K562 (cell line): ENCODE measurements around the gene HSD3B7. TPM values are rescaled to one million over a fixed set of nuclear protein-coding genes. Genes with fewer than 3 reads are reported as not detected.

Experiments used
- ATAC-seq: fragments of 200-7000 bp; cut with Tn5 transposase; 3 replicates; pipeline ENCODE4 v1.9.1; 2020; ENCODE audit warnings: moderate library complexity
- BruUV-seq: library from RNA; stranded (reverse); fragments of 400-500 nt; replicated peaks from 2 replicates; lab custom pipeline; 2021; lab: Mats Ljungman, UMichigan
- CTCF ChIA-PET: fragments of 300-600 bp; formaldehyde crosslinking; extraction: SDS; loops from one replicate; lab custom pipeline; 2021; ENCODE audit warnings: low intra/inter-chr PET ratio; lab: Yijun Ruan, JAX
- POLR2A ChIA-PET: fragments of 300-600, 350-650 bp; sonication (Branson Sonifier 250); formaldehyde crosslinking; extraction: SDS; loops from one replicate; lab custom pipeline; 2021; ENCODE audit warnings: antibody characterized with exemption, inconsistent platforms; lab: Yijun Ruan, JAX
- DNase-seq, 4 experiments: peaks; one replicate each; pipeline versions ENCODE4 v3.0.0 to v3.0.0-alpha.2; 2011 to 2018; ENCODE audit warnings: low spot score in 3 of 4, mixed read lengths in 3 of 4; ENCODE audit errors: extremely low read depth in 1 of 4
- FAIRE-seq: peaks from 2 replicates; lab custom pipeline; 2011; peaks lifted over from hg19 to GRCh38; lab: Jason Lieb, UNC
- H2AFZ ChIP-seq: 2 replicates; pipeline ENCODE4 v1.6.0; 2011; ENCODE audit warnings: low read depth, low read length, control low read depth, inconsistent platforms
- H3K27ac ChIP-seq: fragments of 200-600 bp; 3 replicates; pipeline ENCODE4 v1.8.0; 2011; ENCODE audit warnings: low read depth, mild to moderate bottlenecking, control low read depth, inconsistent platforms, low read length, moderate library complexity, mixed read lengths; ENCODE audit errors: extremely low read depth
- H3K27me3 ChIP-seq, 2 experiments: fragments of 300-600 bp in 1 of 2; 2 replicates in 1 of 2; 3 replicates in 1 of 2; pipeline versions ENCODE4 v1.6.0 to v1.8.0; 2011; ENCODE audit warnings: inconsistent platforms in 2 of 2, low read length in 2 of 2, mild to moderate bottlenecking in 1 of 2, mixed read lengths in 1 of 2, moderate library complexity in 1 of 2; ENCODE audit not compliant: control insufficient read depth in 2 of 2, insufficient read depth in 2 of 2
- H3K36me3 ChIP-seq: fragments of 300-600 bp; 3 replicates; pipeline ENCODE4 v1.8.0; 2011; ENCODE audit warnings: mild to moderate bottlenecking, low read length, inconsistent platforms; ENCODE audit not compliant: control insufficient read depth, insufficient read depth
- H3K4me1 ChIP-seq, 2 experiments: fragments of 200-600 bp in 1 of 2; replicated peaks in 1 of 2; 2 replicates in 1 of 2; 3 replicates in 1 of 2; pipeline versions ENCODE4 v1.5.1 to v1.8.0; 2011; ENCODE audit warnings: inconsistent platforms in 2 of 2, low read length in 2 of 2, mild to moderate bottlenecking in 1 of 2, mixed read lengths in 1 of 2, moderate library complexity in 1 of 2; ENCODE audit not compliant: control insufficient read depth in 2 of 2, insufficient read depth in 2 of 2
- H3K4me2 ChIP-seq: 2 replicates; pipeline ENCODE4 v1.6.1; 2011; ENCODE audit warnings: low read length, control low read depth, inconsistent platforms, mixed read lengths; ENCODE audit not compliant: insufficient read depth
- H3K4me3 ChIP-seq: fragments of 200-600 bp; sonication (generic), shearing (Covaris generic); 2 replicates; pipeline ENCODE4 v1.5.1; 2016; ENCODE audit warnings: control low read depth, inconsistent platforms
- H3K79me2 ChIP-seq: fragments of 200-600 bp; 3 replicates; pipeline ENCODE4 v1.8.0; 2011; ENCODE audit warnings: low read length, inconsistent platforms; ENCODE audit not compliant: control insufficient read depth, insufficient read depth
- H3K9ac ChIP-seq, 2 experiments: 2 replicates each; pipeline versions ENCODE4 v1.6.0 to v1.6.1; 2011; ENCODE audit warnings: low read depth in 2 of 2, low read length in 2 of 2, control low read depth in 1 of 2, inconsistent platforms in 1 of 2, mild to moderate bottlenecking in 1 of 2, mixed read lengths in 1 of 2; ENCODE audit not compliant: insufficient read depth in 1 of 2
- H3K9me1 ChIP-seq: one replicate; pipeline ENCODE4 v1.6.0; 2011; ENCODE audit warnings: inconsistent platforms, mild to moderate bottlenecking, low read length, moderate library complexity; ENCODE audit not compliant: control insufficient read depth, insufficient read depth
- H3K9me3 ChIP-seq: replicated peaks from 2 replicates; pipeline ENCODE4 v1.5.1; 2011; ENCODE audit warnings: low read depth, low read length, inconsistent platforms; ENCODE audit not compliant: control insufficient read depth, insufficient read depth
- H4K20me1 ChIP-seq: replicated peaks from 2 replicates; pipeline ENCODE4 v1.6.1; 2011; ENCODE audit warnings: low read length, inconsistent platforms, mixed read lengths; ENCODE audit not compliant: control insufficient read depth, insufficient read depth
- POLR2G ChIP-seq: fragments of 200-400 bp; formaldehyde crosslinking; IDR thresholded peaks from 2 replicates; pipeline ENCODE4 v1.6.1; 2017; ENCODE audit warnings: low read depth, mild to moderate bottlenecking, antibody characterized with exemption, low read length, moderate library complexity
- SIN3B ChIP-seq: fragments of 450-650 bp; IDR thresholded peaks from 2 replicates; pipeline ENCODE4 v1.6.1; 2017; ENCODE audit warnings: low read depth, mild to moderate bottlenecking, moderate library complexity
- ZFX ChIP-seq: sonication (generic); formaldehyde crosslinking; IDR thresholded peaks from 2 replicates; pipeline ENCODE4 v1.8.0; 2022; ENCODE audit warnings: mild to moderate bottlenecking, missing genetic modification reagents, moderate library complexity
- WGBS: fragments of 100-300 bp; shearing (Covaris generic); methylation state at CpG from one replicate; pipeline ENCODE4 v1.1.6; 2016; ENCODE audit warnings: low coverage, mixed read lengths; ENCODE audit not compliant: insufficient coverage; ENCODE audit errors: missing lambda C conversion rate; 5-methylcytosine and 5-hydroxymethylcytosine counted together
- in situ Hi-C: fragments of 300-500 bp; cut with MboI; formaldehyde crosslinking; loops from 4 replicates; pipeline ENCODE4 v1.15.0; 2018; ENCODE audit warnings: inconsistent platforms, mixed read lengths
- intact Hi-C: fragments of 100-400 bp; cut with micrococcal nuclease; formaldehyde crosslinking; loops from 2 replicates; pipeline ENCODE4 v1.14.2; 2022
- polyA plus RNA-seq, 8 experiments: library from polyadenylated mRNA; depleted of rRNA in 4 of 8; stranded (reverse) in 5 of 8; unstranded in 3 of 8; fragments of >200 nt; fragmentation: Nextera tagmentation in 2 of 8; fragmentation: Illumina TruSeq in 1 of 8; extraction: Ambion mirVana in 2 of 8; extraction: Trizol in 1 of 8; gene quantifications; 2 replicates each; pipeline versions ENCODE4 v1.2.1 to v1.2.3, GENCODE V29; 2011 to 2014; ENCODE audit warnings: inconsistent platforms in 1 of 8, missing spikeins in 1 of 8
- total RNA-seq, 7 experiments: library from RNA; depleted of rRNA in 6 of 7; stranded (reverse); fragments of >200 nt in 6 of 7; fragmentation: Illumina TruSeq in 2 of 7; extraction: Trizol in 2 of 7; gene quantifications; 2 replicates each; pipeline versions ENCODE4 v1.2.1 to v1.2.3, GENCODE V29; 2011 to 2021; ENCODE audit warnings: low replicate concordance in 1 of 7
- TF ChIP-seq, protein P1 (sequence below): sonication (generic); formaldehyde crosslinking; IDR thresholded peaks from 2 replicates; pipeline ENCODE4 v1.8.1; 2023; ENCODE audit warnings: mild to moderate bottlenecking, missing genetic modification reagents
- TF ChIP-seq, protein P2 (sequence below), 3 experiments: fragments of 200-800 bp in 1 of 3; sonication (Bioruptor generic) in 1 of 3; sonication (generic) in 1 of 3; formaldehyde crosslinking in 1 of 3; IDR thresholded peaks; 2 replicates each; pipeline versions ENCODE4 v1.6.1 to v1.8.0; 2016 to 2022; ENCODE audit warnings: mild to moderate bottlenecking in 2 of 3, missing compliant biosample characterization in 2 of 3, missing genetic modification characterization in 2 of 3, missing genetic modification reagents in 1 of 3

HSD3B7 gene
- total and polyA plus RNA-seq, 9 of the 15 experiments (the other 6 are each of a cell fraction or from before 2014, with no cell fraction given) = 5.4 to 49.1 (median 23.0) TPM

DNA sequence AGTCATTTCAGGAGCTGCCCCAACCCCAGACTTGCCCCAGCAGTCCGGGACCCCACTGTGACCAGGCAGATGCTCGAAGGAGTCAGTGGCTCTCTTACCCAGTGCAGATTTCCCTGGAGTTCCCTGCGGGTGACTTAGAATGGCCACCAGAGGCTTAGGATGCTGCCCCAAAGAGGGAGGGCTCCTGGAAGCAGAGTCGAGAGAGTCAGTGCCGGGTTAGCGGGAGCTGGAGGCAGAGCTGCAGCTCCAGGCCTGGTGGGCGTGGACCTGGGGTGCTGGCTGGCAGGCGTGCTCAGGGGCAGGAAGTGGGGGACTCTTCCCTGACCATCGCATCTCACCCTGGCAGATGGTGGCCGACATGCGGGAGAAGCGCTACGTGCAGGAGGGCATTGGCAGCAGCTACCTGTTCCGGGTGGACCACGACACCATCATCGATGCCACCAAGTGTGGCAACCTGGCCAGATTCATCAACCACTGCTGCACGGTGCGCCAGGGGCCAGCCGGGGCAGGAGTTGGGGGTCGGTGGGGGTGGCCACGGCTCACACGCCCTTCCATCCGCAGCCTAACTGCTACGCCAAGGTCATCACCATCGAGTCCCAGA, 1.6 kb upstream of the HSD3B7 start (continued):
- TF ChIP-seq, protein P1, sequence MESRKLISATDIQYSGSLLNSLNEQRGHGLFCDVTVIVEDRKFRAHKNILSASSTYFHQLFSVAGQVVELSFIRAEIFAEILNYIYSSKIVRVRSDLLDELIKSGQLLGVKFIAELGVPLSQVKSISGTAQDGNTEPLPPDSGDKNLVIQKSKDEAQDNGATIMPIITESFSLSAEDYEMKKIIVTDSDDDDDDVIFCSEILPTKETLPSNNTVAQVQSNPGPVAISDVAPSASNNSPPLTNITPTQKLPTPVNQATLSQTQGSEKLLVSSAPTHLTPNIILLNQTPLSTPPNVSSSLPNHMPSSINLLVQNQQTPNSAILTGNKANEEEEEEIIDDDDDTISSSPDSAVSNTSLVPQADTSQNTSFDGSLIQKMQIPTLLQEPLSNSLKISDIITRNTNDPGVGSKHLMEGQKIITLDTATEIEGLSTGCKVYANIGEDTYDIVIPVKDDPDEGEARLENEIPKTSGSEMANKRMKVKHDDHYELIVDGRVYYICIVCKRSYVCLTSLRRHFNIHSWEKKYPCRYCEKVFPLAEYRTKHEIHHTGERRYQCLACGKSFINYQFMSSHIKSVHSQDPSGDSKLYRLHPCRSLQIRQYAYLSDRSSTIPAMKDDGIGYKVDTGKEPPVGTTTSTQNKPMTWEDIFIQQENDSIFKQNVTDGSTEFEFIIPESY = peak; percentile 9; the same call in 1 of the 2 replicates
- TF ChIP-seq SIN3B = no peak
- TF ChIP-seq, protein P2, sequence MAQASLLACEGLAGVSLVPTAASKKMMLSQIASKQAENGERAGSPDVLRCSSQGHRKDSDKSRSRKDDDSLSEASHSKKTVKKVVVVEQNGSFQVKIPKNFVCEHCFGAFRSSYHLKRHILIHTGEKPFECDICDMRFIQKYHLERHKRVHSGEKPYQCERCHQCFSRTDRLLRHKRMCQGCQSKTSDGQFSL (CRISPR knock-in tag; IDR thresholded peaks at IDR 0.05) = no peak
- TF ChIP-seq, protein P2 (tag; IDR thresholded peaks at IDR 0.05) = no peak

DNA sequence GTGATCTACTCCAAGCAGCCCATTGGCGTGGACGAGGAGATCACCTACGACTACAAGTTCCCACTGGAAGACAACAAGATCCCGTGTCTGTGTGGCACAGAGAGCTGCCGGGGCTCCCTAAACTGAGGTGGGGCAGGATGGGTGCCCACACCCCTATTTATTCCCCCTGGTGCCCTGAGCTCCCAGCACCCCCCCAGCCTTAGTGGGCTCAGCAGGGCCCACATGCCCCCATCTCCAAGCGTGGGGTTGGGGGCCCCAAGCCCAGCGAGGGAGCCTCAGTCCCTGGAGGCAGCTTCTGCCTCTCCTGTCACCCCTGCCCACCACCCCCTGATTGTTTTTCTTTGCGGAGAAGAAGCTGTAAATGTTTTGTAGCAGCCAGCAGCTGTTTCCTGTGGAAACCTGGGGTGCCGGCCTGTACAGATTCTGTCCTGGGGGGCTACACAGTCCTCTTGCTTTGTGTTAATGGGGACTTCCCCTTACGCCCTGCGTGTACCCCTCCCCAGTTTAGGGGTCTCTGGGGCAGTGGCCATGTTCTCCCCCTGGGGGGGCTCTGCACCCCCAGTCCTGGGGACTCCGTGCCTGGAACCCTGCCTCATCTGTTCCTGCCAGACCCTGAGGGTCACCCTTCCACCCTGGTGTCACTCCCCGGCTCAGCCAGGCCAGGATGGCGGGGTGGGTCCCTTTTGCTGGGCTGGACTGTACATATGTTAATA, 953 bp upstream of the HSD3B7 start:
- BruUV-seq = no TSS peak
- CTCF ChIA-PET = interaction anchor here (1.4 to 2.1 kb wide), 4 partner anchors 110 to 885 kb away, joined by 3 to 15 read pairs (median 10); no protein-coding TSS in a partner anchor
- no peak for FAIRE-seq

More for the DNA sequence above, 953 bp upstream of the HSD3B7 start:
- DNase-seq (no peak), ATAC-seq (no peak)
- H3K36me3 ChIP-seq = peaks cover 72% of the 10 kb centered on the region; the same call in 2 of the 3 replicates
- intact Hi-C loops (loop anchor here (2.0 to 10.0 kb wide), 4 partner anchors 33 to 459 kb away; partner anchors contain the start of gene ZNF843), in situ Hi-C loops (loop anchor here (10.0 to 25.0 kb wide), 2 partner anchors 311 to 453 kb away; partner anchors contain the start of genes COX6A2 and ZNF843)
- POLR2A ChIA-PET = interaction anchor here (0.6 to 5.7 kb wide), 13 partner anchors 15 to 445 kb away, joined by 3 to 32 read pairs (median 4); partner anchors contain the start of genes FUS, KAT8, ZNF646 and ZNF668
- no peaks in the 10 kb centered on the region for H3K9me3 ChIP-seq
- TF ChIP-seq POLR2G (peak; percentile 45; the same call in 1 of the 2 replicates), ZFX (CRISPR knock-in tag) (no peak)
- no peak overlapping the region for H2AFZ ChIP-seq
- WGBS = 88% methylated on average over 13 of the region's 14 CpGs
- peak overlapping the region in 1 of 2 experiments; percentile 94; a peak in 1 of 4 replicates for H3K9ac ChIP-seq
- H4K20me1 ChIP-seq = no peaks in the 10 kb centered on the region; the same call in none of the 2 replicates
- H3K9me1 ChIP-seq = peaks cover 2% of the 10 kb centered on the region
- H3K4me3 ChIP-seq = no peak overlapping the region
- H3K79me2 ChIP-seq = peaks cover 15% of the 10 kb centered on the region
- H3K27ac ChIP-seq = no peak overlapping the region
- peaks cover 7 to 69% of the 10 kb centered on the region in 2 experiments; a peak in 4 of 5 replicates for H3K4me1 ChIP-seq
- H3K4me2 ChIP-seq = no peak overlapping the region
- H3K27me3 ChIP-seq = no peaks in the 10 kb centered on the region
